Dendritic cell treated with granulocyte-macrophage colony-stimulating factor and Interleukin-4, amounts not matched to agents 40 ng/mL and 50 ng/mL, for 4 days (primary cell): Measurements from ENCODE around the gene MCC.
"Not testable (repeated sequence)": the region's sequence is repeated elsewhere in the genome, so short reads cannot be mapped to it uniquely, and the experiment has no call there.

Experiments used
- H3K27ac Mint-ChIP-seq: one replicate; pipeline ENCODE4 v1.8.0; 2022; ENCODE audit warnings: mild to moderate bottlenecking, mixed read lengths
- H3K27me3 Mint-ChIP-seq: one replicate; pipeline ENCODE4 v1.8.0; 2022; ENCODE audit warnings: mild to moderate bottlenecking, mixed read lengths
- H3K36me3 Mint-ChIP-seq: one replicate; pipeline ENCODE4 v1.8.0; 2022; ENCODE audit warnings: low read depth, mixed read lengths
- H3K4me1 Mint-ChIP-seq: one replicate; pipeline ENCODE4 v1.8.0; 2022; ENCODE audit warnings: low read depth, mixed read lengths
- H3K4me3 Mint-ChIP-seq: one replicate; pipeline ENCODE4 v1.8.0; 2022; ENCODE audit warnings: mild to moderate bottlenecking, moderate library complexity, mixed read lengths
- H3K9me3 Mint-ChIP-seq: one replicate; pipeline ENCODE4 v1.8.0; 2022; ENCODE audit warnings: mixed read lengths
- intact Hi-C: fragments of 100-400 bp; cut with micrococcal nuclease; formaldehyde crosslinking; loops from one replicate; pipeline ENCODE4 v1.15.0; 2022

MCC gene

DNA sequence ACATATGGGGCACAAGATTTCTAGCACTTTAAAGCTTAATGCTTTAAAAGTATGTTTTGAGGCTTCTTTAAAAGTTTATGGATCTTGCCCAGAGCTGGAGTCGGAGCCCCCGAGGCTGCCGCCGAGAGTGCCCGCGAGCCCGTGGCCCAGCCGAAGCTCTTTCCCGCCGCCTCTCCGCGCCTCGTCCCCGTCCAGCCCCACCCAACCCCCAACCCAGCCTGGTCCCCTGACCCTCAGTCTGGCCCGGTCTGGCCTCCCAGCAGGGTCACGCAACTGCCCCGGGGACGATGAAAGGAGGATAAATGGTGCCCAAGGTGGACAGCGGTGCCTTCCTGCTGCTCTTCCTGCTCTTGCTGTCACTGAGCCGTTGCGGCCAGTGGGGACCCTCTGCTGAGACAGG lies 55.2 kb downstream of the MCC start:
- intact Hi-C loops = no loop called here
- Mint-ChIP-seq H3K27me3 (peaks cover 7% of the 10 kb centered on the region), H3K36me3 (no peaks in the 10 kb centered on the region), H3K4me3 (no peak overlapping the region), H3K27ac (no peak overlapping the region), H3K4me1 (no peaks in the 10 kb centered on the region), H3K9me3 (no peaks in the 10 kb centered on the region)

DNA sequence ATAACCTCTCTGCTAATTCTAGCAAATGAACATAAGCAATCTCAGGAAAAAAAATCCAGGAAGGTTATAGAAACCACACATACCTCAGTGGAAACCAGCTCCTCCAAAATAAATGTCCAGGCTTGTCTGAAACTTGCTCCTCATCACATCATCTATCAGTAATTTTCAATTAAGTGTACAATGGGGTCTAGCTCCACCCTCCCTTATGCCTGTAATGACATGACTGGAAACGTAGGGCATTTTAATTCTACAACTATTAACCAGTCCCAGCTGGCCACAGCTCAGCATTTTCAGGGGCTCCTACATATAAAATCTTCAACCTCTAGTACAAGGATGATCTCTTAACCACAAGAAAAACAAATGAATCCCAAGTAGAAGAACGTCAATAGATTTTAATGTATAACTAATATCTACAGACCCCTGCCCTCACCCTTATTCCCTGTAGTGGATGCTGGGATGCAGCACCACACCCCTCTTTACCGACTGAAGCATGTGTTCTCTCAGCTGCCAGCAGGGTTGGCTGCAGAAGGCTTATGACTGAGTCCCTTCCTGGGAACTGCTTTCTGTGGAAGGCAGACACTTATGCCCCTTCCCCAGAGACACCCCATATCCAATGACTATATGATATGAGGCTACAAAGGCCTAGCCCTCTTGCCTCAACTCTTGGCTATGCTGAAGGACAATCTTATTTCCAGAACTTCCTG lies 60.2 kb downstream of the MCC start:
- no peak overlapping the region for H3K4me3 Mint-ChIP-seq
- no peaks in the 10 kb centered on the region for H3K36me3 Mint-ChIP-seq
- H3K27ac Mint-ChIP-seq = no peak overlapping the region
- peaks cover 7% of the 10 kb centered on the region for H3K27me3 Mint-ChIP-seq
- intact Hi-C loops = no loop called here
- H3K9me3 Mint-ChIP-seq = no peaks in the 10 kb centered on the region
- H3K4me1 Mint-ChIP-seq = no peaks in the 10 kb centered on the region

DNA sequence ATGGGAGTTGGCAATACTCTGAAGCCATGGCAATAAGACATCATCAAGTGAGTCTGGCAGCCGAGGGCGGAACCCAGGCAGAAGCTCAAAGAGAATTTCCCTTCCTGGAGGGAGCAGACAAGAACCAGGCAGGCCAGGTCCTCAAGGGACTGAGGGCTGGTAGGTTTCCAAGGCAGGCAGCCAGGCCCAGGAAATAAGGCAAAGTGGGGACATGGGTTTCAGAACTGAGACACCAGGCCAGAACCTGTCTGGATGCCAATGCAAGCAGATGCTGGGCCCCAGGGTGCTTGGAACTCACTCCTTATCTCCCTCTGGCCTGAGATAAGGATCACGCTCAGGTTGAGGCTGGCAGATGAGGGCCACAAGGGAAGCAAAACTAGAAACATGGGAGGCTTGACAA lies 62.3 kb downstream of the MCC start:
- H3K9me3 Mint-ChIP-seq = no peaks in the 10 kb centered on the region
- intact Hi-C loops = no loop called here
- no peaks in the 10 kb centered on the region for H3K4me1 Mint-ChIP-seq
- no peak overlapping the region for H3K4me3 Mint-ChIP-seq
- no peak overlapping the region for H3K27ac Mint-ChIP-seq
- peaks cover 8% of the 10 kb centered on the region for H3K27me3 Mint-ChIP-seq
- H3K36me3 Mint-ChIP-seq = no peaks in the 10 kb centered on the region

DNA sequence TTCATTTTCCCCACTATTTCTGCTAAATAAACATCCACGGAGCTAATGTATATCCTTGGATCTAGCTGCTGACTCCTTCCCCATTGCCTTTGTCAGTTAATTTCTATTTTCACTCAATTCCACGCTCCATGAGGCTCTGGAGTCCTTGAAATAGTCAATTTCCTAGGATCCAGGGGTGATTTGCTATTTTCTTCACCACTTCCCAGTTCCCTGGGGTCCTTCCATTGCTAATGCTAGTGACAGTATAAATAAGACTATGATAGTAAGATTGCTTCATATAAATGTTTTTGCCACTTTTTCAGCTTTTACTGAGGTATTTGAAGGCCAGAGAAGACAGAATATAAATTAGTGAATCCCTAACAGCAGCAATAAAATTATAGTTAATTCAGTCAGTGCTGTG lies 66.6 kb downstream of the MCC start:
- Mint-ChIP-seq H3K4me1 (no peaks in the 10 kb centered on the region), H3K36me3 (no peaks in the 10 kb centered on the region), H3K9me3 (no peaks in the 10 kb centered on the region), H3K4me3 (no peak overlapping the region), H3K27ac (no peak overlapping the region), H3K27me3 (peaks cover 6% of the 10 kb centered on the region)
- intact Hi-C loops = no loop called here

DNA sequence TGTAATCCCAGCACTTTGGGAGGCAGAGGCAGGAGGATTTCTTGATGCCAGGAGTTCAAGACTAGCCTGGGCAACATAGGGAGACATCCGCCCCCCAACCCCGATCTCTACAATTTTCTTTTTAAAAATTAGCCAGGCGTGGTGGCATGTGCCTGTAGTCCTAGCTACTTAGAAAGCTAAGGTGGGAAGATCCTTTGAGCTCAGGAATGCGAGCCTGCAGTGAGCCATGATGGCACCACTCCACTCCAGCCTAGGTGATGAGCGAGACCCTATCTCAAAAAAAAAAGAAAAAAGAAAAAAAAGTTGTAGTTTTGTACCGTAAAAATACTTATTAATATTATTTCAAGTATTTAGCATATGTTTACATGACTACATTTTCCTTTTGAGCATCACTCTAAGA lies 82.7 kb downstream of the MCC start:
- Mint-ChIP-seq H3K4me1 (no peaks in the 10 kb centered on the region), H3K4me3 (no peak overlapping the region), H3K27ac (no peak overlapping the region), H3K36me3 (no peaks in the 10 kb centered on the region), H3K9me3 (no peaks in the 10 kb centered on the region), H3K27me3 (peaks cover 6% of the 10 kb centered on the region)
- intact Hi-C loops = no loop called here

DNA sequence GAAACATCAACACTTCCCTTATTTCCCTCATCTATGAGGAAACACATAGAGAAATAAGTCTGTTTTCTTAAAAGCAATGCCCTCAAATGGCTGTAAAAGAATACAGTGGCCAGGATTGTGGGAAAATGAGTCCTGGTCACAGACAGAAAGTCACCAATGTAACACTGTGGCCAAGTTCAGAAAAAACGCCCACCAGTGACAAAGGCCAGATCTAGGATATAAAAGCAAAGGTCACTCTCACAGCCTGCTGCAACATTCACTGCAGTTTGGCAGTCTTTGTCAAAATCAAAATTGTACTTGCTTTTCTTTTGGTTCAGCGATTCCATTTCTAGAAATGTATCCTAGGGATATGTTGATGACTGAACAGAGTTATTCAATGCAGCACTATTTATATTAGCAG lies 84.0 kb downstream of the MCC start:
- Mint-ChIP-seq H3K27ac (no peak overlapping the region), H3K4me1 (no peaks in the 10 kb centered on the region), H3K4me3 (no peak overlapping the region), H3K36me3 (no peaks in the 10 kb centered on the region), H3K9me3 (no peaks in the 10 kb centered on the region), H3K27me3 (peaks cover 6% of the 10 kb centered on the region)
- intact Hi-C loops = no loop called here

DNA sequence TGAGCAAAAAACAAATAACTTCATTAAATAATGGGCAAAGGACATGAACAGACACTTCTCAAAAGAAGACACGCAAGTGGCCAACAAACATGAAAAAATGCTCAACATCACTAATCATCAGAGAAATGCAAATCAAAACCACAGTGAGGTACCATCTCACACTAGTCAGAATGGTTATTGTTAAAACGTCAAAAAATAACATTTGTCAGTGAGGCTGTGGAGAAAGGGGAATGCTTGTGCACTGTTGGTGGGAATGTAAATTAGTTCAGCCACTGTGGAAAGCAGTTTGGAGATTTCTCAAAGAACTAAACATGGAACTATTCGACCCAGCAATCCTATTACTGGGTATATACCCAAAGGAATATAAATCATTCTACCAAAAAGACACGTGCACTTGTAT lies 90.3 kb downstream of the MCC start:
- H3K27ac Mint-ChIP-seq, H3K9me3 Mint-ChIP-seq, H3K4me1 Mint-ChIP-seq, H3K4me3 Mint-ChIP-seq, intact Hi-C loops, H3K36me3 Mint-ChIP-seq: not testable (repeated sequence)
- peaks cover 11% of the 10 kb centered on the region for H3K27me3 Mint-ChIP-seq

DNA sequence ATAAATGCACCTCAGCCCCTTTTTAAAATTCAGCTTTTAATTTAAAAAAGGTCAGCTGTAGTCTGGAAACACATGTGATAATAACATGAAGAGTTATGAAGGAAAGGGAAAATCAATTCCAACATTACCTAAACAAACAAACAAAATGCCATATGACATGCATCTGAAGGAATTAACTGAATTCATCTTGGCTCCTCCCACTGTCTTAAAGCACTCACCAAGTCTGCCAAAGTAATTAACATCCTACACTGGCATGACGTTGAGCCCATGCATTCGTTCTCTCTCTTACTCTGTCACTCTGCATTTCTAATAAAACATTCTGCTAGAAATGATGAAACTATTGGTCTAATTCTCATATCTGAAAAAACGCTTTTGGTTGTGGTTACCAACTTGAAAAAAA lies 91.2 kb downstream of the MCC start:
- Mint-ChIP-seq H3K4me3 (no peak overlapping the region), H3K4me1 (no peaks in the 10 kb centered on the region), H3K27me3 (peaks cover 14% of the 10 kb centered on the region), H3K27ac (no peak overlapping the region), H3K9me3 (no peaks in the 10 kb centered on the region), H3K36me3 (no peaks in the 10 kb centered on the region)
- intact Hi-C loops = no loop called here

DNA sequence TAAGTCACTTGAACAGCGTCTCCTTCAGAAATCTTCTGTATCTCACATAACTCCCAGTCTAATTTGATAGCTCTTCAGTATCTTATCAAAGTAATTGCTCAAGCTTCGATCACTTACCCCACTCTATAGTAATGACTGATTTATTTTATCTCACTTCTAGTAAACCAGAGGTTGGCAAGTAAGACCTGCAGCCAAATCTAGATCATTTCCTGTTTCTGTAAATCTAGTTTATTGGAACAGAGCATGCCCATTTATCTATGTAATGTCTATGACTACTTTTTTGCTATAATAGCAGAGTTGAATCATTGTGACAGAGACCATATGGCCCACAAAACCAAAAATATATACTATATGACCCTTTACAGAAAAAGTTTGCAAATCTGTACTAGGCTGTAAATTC lies 93.6 kb downstream of the MCC start:
- Mint-ChIP-seq H3K36me3 (no peaks in the 10 kb centered on the region), H3K4me3 (no peak overlapping the region), H3K27ac (no peak overlapping the region), H3K4me1 (no peaks in the 10 kb centered on the region), H3K27me3 (peaks cover 18% of the 10 kb centered on the region), H3K9me3 (no peaks in the 10 kb centered on the region)
- intact Hi-C loops = no loop called here

DNA sequence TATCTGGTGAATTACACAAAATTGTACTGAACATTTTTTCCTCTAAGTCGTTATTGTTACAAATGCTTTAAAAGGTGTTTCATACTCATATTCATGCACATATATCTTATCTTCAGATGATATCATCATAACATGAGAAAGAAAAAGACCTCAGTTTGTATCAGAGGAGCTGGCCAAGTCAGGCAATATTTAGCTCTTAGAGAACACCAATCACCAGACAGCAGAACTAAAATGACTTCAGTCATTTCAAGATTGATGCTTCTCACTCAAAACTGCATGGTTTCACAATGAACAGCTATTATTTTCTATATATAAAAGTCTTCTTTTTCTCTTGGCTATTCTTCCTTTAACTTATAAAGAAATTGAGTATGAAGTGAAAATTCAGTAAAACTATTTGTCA lies 98.0 kb downstream of the MCC start:
- no peak overlapping the region for H3K27ac Mint-ChIP-seq
- H3K4me1 Mint-ChIP-seq = no peaks in the 10 kb centered on the region
- H3K4me3 Mint-ChIP-seq = no peak overlapping the region
- no peaks in the 10 kb centered on the region for H3K36me3 Mint-ChIP-seq
- H3K27me3 Mint-ChIP-seq = peaks cover 30% of the 10 kb centered on the region
- no peaks in the 10 kb centered on the region for H3K9me3 Mint-ChIP-seq
- intact Hi-C loops = no loop called here

DNA sequence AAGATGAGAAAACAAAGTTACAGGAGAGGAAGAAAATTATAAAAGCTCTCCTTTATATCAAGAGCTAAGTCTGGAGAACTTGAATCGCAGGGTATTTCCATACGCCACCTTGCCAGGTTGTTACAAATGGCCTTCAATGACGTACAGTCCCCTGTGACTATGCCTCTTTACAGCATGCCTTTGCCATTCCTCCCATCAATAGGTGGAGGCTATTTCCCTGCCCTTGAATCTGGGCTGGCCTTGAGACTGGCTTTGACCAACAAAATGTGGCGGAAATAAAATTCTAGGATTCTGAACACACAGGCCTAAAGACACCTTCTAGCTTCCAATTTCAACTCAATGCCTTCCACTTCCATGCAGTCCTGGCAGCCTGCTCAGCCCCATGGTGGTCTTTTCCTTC lies 99.1 kb downstream of the MCC start:
- intact Hi-C loops = no loop called here
- Mint-ChIP-seq H3K4me1 (peaks cover 4% of the 10 kb centered on the region), H3K36me3 (no peaks in the 10 kb centered on the region), H3K27me3 (peaks cover 26% of the 10 kb centered on the region), H3K9me3 (no peaks in the 10 kb centered on the region), H3K27ac (no peak overlapping the region), H3K4me3 (no peak overlapping the region)

DNA sequence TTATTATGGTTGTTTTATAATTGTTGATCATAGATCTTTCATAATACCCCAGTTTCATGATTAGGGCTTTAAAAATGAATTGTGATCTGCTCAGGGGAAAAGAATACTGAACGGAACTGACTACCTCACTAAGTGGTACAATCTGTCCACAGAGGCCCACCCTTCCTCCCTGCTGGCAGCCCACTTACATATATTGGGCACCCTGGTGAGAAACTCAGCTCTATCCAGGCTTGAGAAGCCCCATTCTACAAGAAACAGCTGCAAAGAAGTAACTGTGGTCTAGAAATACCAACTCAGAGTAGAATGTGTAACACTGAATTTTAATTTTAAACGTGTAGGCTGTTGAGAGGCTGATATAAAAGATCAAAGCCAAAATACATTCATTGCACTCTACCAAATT lies 100.4 kb downstream of the MCC start:
- Mint-ChIP-seq H3K36me3 (no peaks in the 10 kb centered on the region), H3K27ac (no peak overlapping the region), H3K4me3 (no peak overlapping the region), H3K27me3 (peaks cover 28% of the 10 kb centered on the region), H3K4me1 (peaks cover 4% of the 10 kb centered on the region), H3K9me3 (no peaks in the 10 kb centered on the region)
- intact Hi-C loops = no loop called here

DNA sequence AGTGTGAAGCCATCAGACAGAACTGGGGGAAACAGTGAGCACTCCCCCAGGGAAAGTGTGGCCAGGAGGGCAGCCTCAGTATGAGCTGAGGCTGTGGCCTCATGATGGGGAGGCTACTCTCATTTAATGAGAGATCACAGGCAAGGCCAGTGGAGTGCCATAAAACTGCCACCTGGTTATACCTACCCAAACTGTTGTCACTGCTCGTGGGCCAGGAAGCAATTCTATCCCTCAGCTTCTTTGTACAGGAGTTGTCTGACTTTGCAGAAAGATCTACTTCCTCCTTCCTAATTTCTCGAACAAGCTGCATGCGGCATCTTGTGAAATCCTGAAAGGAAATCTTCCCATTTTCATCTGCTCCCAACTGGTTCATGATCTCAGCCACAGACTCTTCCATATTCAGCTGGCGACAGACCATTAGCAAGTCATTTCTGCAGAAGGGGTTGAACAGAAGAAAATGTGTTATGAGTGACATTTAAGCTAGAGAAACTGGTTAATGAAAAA lies 103.4 kb downstream of the MCC start:
- Mint-ChIP-seq H3K4me3 (no peak overlapping the region), H3K27me3 (peaks cover 45% of the 10 kb centered on the region), H3K27ac (no peak overlapping the region), H3K4me1 (peaks cover 4% of the 10 kb centered on the region), H3K9me3 (no peaks in the 10 kb centered on the region), H3K36me3 (no peaks in the 10 kb centered on the region)
- intact Hi-C loops = no loop called here

DNA sequence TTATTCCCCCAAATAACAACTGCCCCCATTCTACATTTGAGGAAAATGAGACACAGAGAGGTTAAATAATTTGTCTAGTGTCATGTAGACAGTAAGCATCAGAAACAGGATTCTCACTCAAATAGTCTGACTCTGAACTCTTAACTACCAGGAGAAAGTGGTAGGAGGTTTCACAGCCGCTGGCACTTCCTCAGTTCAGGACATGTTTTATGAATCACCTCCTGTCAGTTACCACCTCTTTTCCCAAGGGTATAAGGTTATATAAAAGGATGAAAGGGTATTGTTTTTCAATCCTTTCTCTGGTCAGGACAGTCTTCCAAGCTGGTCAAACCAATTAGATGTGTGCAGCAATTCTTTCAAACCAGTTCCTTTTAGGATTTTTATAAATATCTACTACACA lies 105.5 kb downstream of the MCC start:
- peaks cover 40% of the 10 kb centered on the region for H3K27me3 Mint-ChIP-seq
- no peaks in the 10 kb centered on the region for H3K36me3 Mint-ChIP-seq
- no peaks in the 10 kb centered on the region for H3K9me3 Mint-ChIP-seq
- H3K4me3 Mint-ChIP-seq = no peak overlapping the region
- peaks cover 12% of the 10 kb centered on the region for H3K4me1 Mint-ChIP-seq
- H3K27ac Mint-ChIP-seq = no peak overlapping the region
- intact Hi-C loops = no loop called here

DNA sequence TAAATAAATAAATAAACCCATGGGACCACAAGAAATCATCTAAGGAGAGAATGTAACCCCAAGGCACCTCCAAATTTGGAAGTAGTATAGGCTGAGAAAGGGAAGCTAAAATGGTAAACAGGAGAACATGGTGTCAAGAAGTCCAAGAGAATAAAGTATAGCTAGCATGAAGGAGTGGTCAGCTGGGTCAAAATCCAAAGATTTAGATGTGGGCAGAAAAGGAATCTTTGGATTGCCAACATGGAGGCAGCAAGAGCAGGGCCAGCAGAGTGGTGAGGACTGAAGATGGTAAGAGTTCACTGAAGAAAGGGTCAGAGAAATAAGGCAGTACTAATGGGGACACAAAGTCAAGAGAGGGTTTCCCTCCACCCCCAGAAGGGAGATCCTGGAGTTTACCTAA lies 106.5 kb downstream of the MCC start:
- intact Hi-C loops = no loop called here
- Mint-ChIP-seq H3K36me3 (no peaks in the 10 kb centered on the region), H3K4me3 (no peak overlapping the region), H3K4me1 (peaks cover 12% of the 10 kb centered on the region), H3K27me3 (peaks cover 45% of the 10 kb centered on the region), H3K27ac (no peak overlapping the region), H3K9me3 (no peaks in the 10 kb centered on the region)
